ENCODE results near the gene SH3BP2.

GRCh38 chr4:2829321-2829932, 36.5 kb downstream of the SH3BP2 start:
- TF ChIP-seq POLR2A (IDR thresholded peaks at IDR 0.05; ENCODE audit: low read depth, low read length) = no peak
- no peak for TF ChIP-seq PAX5 (IDR thresholded peaks at IDR 0.05; ENCODE audit: insufficient read depth, low read length, severe bottlenecking)
- TF ChIP-seq POLR2AphosphoS5 (IDR thresholded peaks at IDR 0.05; ENCODE audit: low read depth, low read length) = no peak
- no peak for TF ChIP-seq TAF1 (IDR thresholded peaks at IDR 0.05; ENCODE audit: low read depth, low read length)
- TF ChIP-seq POU2F2 (IDR thresholded peaks at IDR 0.05; ENCODE audit: low read depth, low read length) = no peak
- TF ChIP-seq SPI1 (IDR thresholded peaks at IDR 0.05; ENCODE audit: low read depth, low read length) = no peak
